Stomach smooth muscle (tissue), 2 donors: Measurements from ENCODE around the gene EYA2.

ENCODE experiments used
- H3K27ac ChIP-seq: one replicate; pipeline ENCODE4 v1.7.0; 2013; ENCODE audit warnings: mild to moderate bottlenecking, low read length, inconsistent platforms
- H3K27me3 ChIP-seq, 2 donors: one replicate each; pipeline ENCODE4 v1.7.0; 2013; ENCODE audit warnings: low read length in 2 of 2; ENCODE audit not compliant: insufficient read depth in 2 of 2, control insufficient read depth in 1 of 2
- H3K36me3 ChIP-seq, 2 donors: one replicate each; pipeline ENCODE4 v1.7.0; 2013; ENCODE audit warnings: low read length in 2 of 2; ENCODE audit not compliant: control insufficient read depth in 2 of 2, insufficient read depth in 2 of 2
- H3K4me1 ChIP-seq: one replicate; pipeline ENCODE4 v1.7.0; 2013; ENCODE audit warnings: low read length; ENCODE audit not compliant: control insufficient read depth, insufficient read depth
- H3K4me3 ChIP-seq, 2 donors: one replicate each; pipeline ENCODE4 v1.7.0; 2013; ENCODE audit warnings: low read length in 2 of 2
- H3K9ac ChIP-seq, 2 donors: one replicate each; pipeline ENCODE4 v1.7.0; 2013; ENCODE audit warnings: low read length in 2 of 2, mild to moderate bottlenecking in 1 of 2
- H3K9me3 ChIP-seq, 2 donors: one replicate each; pipeline ENCODE4 v1.7.0; 2013; ENCODE audit warnings: low read length in 2 of 2; ENCODE audit not compliant: control insufficient read depth in 2 of 2
- donor health status: healthy.
- donor health status: Pancreatic carcinoma.

Gene EYA2

GRCh38 chr20:47224300-47224791 is 329.7 kb downstream of the EYA2 start:
- Histone ChIP-seq H3K27ac (no peak overlapping the region), H3K36me3 (peaks cover 25 to 34% of the 10 kb centered on the region in 2 donors), H3K9ac (no peak overlapping the region), H3K9me3 (no peaks in the 10 kb centered on the region), H3K27me3 (no peaks in the 10 kb centered on the region), H3K4me1 (no peaks in the 10 kb centered on the region), H3K4me3 (no peak overlapping the region)

- Histone ChIP-seq H3K4me3 (no peak overlapping the region), H3K9ac (no peak overlapping the region), H3K9me3 (no peaks in the 10 kb centered on the region), H3K4me1 (no peaks in the 10 kb centered on the region), H3K27ac (no peak overlapping the region), H3K36me3 (peaks cover 25 to 37% of the 10 kb centered on the region in 2 donors), H3K27me3 (no peaks in the 10 kb centered on the region)
These were observed 330.2 kb downstream of the EYA2 start for GRCh38 chr20:47224857-47225256.

GRCh38 chr20:47225458-47225857 is 330.8 kb downstream of the EYA2 start:
- Histone ChIP-seq H3K36me3 (peaks cover 25 to 34% of the 10 kb centered on the region in 2 donors), H3K4me1 (no peaks in the 10 kb centered on the region)

GRCh38 chr20:47227119-47227518 is 332.5 kb downstream of the EYA2 start:
- Histone ChIP-seq H3K4me3 (no peak overlapping the region), H3K27ac (no peak overlapping the region), H3K9ac (no peak overlapping the region), H3K27me3 (no peaks in the 10 kb centered on the region), H3K4me1 (no peaks in the 10 kb centered on the region), H3K36me3 (peaks cover 22 to 30% of the 10 kb centered on the region in 2 donors), H3K9me3 (no peaks in the 10 kb centered on the region)

More at GRCh38 chr20:47225458-47225857, 330.8 kb downstream of the EYA2 start:
- Histone ChIP-seq H3K9ac (no peak overlapping the region), H3K27ac (no peak overlapping the region), H3K27me3 (no peaks in the 10 kb centered on the region), H3K4me3 (no peak overlapping the region), H3K9me3 (no peaks in the 10 kb centered on the region)

DNA sequence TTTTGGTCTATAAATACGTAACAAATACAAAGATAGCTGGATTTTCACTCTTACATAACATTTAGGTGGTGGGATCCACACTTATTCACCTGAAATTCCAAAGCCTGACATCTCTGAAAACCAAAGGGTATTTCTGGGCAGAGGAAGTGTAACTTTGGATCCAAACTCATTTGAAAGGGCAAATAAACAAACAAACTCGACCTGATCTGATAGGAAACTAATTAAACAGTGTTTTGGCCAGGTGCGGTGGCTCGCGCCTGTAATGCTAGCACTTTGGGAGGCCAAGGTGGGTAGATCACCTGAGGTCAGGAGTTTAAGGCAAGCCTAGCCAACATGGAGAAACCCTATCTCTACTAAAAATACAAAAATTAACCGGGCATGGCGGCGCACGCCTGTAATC is 332.9 kb downstream of the EYA2 start:
- Histone ChIP-seq H3K4me1 (no peaks in the 10 kb centered on the region), H3K36me3 (peaks cover 22 to 30% of the 10 kb centered on the region in 2 donors), H3K27ac (no peak overlapping the region), H3K9ac (no peak overlapping the region), H3K4me3 (no peak overlapping the region), H3K27me3 (no peaks in the 10 kb centered on the region), H3K9me3 (no peaks in the 10 kb centered on the region)

DNA sequence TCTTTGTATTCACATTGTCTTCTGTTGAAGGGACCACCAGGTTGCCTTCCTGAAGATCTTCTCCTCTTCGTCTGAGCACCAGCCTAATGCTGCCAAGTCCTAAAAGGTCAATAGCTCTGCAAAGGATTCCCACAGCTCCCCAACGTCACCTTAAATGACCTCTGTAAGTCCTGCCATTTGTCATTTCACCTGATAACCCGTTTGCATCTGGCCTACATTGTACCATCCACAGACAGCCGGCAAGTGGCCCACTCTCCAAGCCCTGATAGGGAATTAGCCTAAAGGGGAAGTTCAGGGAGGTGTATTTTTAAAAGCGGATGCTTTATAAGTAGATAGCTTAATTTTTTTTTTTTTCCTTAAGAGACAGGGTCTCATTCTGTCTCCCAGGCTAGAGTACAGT is 334.0 kb downstream of the EYA2 start:
- Histone ChIP-seq H3K27ac (no peak overlapping the region), H3K9ac (no peak overlapping the region), H3K27me3 (no peaks in the 10 kb centered on the region), H3K4me3 (no peak overlapping the region), H3K36me3 (peaks cover 23 to 30% of the 10 kb centered on the region in 2 donors), H3K4me1 (no peaks in the 10 kb centered on the region), H3K9me3 (no peaks in the 10 kb centered on the region)

GRCh38 chr20:47230811-47231256 is 336.2 kb downstream of the EYA2 start:
- no peaks in the 10 kb centered on the region for H3K9me3 ChIP-seq
- H3K27ac ChIP-seq, result no peak overlapping the region
- H3K36me3 ChIP-seq, result peaks cover 32 to 35% of the 10 kb centered on the region in 2 donors
- no peak overlapping the region for H3K9ac ChIP-seq
- no peaks in the 10 kb centered on the region for H3K27me3 ChIP-seq
- H3K4me3 ChIP-seq, result no peak overlapping the region
- no peaks in the 10 kb centered on the region for H3K4me1 ChIP-seq

DNA sequence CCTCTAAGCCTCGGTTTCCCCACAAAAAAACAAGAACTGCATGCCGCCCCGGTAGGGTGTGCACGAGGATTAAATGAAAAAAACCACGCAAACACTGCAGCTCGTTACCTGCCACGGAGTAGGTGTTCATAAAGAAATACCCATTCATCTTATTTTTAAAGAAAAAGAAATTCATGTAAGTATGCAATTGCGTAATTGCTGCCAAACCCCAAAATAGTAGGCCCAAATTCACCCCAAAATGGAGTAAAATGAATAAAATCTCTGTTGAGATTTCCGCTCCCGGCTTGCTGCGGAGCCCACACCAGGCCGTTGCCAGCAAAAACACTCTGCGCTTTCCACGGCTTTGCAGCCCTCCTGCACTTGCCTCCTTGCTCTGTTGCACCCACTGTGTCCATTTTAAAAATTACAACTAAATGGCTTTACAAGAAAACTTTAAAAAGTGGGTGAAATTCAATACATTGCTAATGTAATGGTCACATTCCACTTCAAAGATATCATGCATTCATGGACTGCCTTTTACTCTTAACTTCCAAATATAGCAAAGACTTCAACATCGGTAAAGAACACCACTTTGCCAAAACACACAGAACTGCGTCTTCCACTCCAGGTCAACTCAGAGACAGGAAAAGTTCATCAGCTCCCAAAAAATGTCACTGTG is 336.9 kb downstream of the EYA2 start:
- Histone ChIP-seq H3K27me3 (no peaks in the 10 kb centered on the region), H3K9me3 (no peaks in the 10 kb centered on the region), H3K27ac (no peak overlapping the region), H3K4me3 (no peak overlapping the region), H3K4me1 (no peaks in the 10 kb centered on the region), H3K36me3 (peaks cover 35 to 37% of the 10 kb centered on the region in 2 donors), H3K9ac (no peak overlapping the region)

DNA sequence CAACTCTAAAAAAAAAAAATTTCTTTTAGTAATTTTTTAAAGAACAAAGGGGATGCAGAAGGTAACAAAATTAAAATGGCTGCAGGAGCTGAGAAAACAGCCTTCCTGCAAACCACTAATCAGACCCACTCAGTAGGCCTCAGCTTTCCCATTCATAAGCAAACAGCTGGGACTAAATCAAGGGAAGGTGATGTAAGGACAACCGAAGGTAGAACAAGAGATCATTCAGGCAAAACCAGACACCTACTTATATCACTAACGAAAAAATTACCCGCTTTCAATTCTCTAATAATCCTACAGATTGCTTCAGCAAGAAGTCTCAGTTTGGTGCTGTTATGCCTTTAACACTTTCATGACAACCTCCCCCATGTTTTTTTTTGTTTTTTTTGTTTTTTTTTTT is 337.9 kb downstream of the EYA2 start:
- Histone ChIP-seq H3K4me3 (no peak overlapping the region), H3K4me1 (no peaks in the 10 kb centered on the region), H3K27ac (no peak overlapping the region), H3K9ac (no peak overlapping the region), H3K9me3 (no peaks in the 10 kb centered on the region), H3K27me3 (no peaks in the 10 kb centered on the region), H3K36me3 (peaks cover 27 to 37% of the 10 kb centered on the region in 2 donors)

DNA sequence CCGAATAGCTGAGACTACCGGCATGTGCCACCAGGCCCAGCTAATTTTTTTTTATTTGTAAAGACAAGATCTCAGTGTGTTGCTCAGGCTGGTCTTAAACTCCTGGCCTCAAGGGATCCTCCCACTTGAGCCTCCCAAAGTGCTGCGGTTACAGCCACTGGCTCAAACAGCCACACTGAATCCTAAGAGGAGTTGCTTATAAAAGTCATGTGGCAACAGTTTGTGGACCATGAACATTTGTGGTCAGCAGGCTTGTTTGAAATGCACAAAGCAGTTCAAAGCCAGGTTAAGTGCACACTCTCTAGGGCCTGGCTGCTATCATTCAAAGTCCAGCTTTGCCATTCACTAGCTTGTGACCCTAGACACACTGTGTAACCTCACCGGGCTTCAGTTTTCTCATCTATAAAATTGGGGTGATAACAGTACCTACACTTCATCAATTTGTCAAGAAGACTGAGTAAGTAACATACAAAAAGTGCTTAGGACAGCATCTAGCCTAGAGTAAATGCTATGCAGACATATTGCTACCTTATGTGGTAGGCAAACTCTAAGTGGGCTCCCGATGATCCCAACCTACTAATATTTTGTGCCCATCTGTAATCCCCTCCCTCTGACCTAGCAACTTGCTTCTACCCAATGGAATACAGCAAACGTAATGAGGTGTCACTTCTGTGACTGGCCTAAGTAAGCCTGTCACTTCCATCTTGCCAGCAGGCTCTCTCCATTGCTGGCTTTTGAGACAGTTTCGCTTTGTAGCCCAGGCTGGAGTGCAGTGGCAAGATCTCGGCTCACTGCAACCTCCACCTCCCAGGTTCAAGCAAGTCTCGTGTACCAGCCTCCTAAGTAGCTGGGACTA is 338.9 kb downstream of the EYA2 start:
- Histone ChIP-seq H3K4me3 (no peak overlapping the region), H3K27me3 (no peaks in the 10 kb centered on the region), H3K9me3 (no peaks in the 10 kb centered on the region), H3K36me3 (peaks cover 31 to 37% of the 10 kb centered on the region in 2 donors), H3K4me1 (no peaks in the 10 kb centered on the region), H3K27ac (no peak overlapping the region), H3K9ac (no peak overlapping the region)
